ENCODE measurements around the gene S100A1. TPM values are rescaled to one million over a fixed set of nuclear protein-coding genes. Genes with fewer than 3 reads are reported as not detected.

The S100A1 gene
- total RNA-seq, 1 experiment from 2014 or later = 1.3 TPM

DNA sequence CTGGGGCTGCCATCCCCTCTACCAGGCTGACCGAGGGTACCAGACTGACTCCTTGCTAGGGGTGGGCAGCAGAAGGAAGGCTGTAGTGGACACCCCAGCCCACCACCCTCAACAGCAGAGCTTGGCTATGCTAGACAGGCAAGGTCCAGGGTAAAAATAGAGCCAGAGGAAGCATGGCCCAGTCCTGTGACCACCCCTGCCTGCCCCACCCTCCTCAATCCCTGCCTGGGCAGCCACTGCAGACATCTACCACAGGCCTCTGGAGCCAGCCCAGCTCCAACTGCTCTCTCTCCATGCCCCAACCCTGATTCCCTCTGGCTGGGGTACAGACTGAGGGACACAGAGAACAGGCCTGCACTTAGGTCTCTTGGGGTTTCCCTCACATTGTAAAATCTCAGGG, 1.7 kb downstream of the S100A1 start:
- CTCF ChIA-PET = interaction anchor here (1.4 to 5.1 kb wide), 5 partner anchors 18 to 277 kb away, joined by 3 to 230 read pairs (median 98); partner anchors contain the start of genes S100A14, S100A16 and S100A6
- TF ChIP-seq ZNF317 (CRISPR knock-in tag; IDR thresholded peaks at IDR 0.05; ENCODE audit: borderline replicate concordance, low read depth) (no peak), ZNF671 (CRISPR knock-in tag; IDR thresholded peaks at IDR 0.05) (no peak), ZNF416 (CRISPR knock-in tag; IDR thresholded peaks at IDR 0.05) (no peak), ZNF121 (CRISPR knock-in tag; IDR thresholded peaks at IDR 0.05) (no peak), OVOL2 (CRISPR knock-in tag; IDR thresholded peaks at IDR 0.05; ENCODE audit: borderline replicate concordance) (no peak), ZNF532 (CRISPR knock-in tag; IDR thresholded peaks at IDR 0.05; ENCODE audit: borderline replicate concordance) (no peak), ZBTB21 (CRISPR knock-in tag; IDR thresholded peaks at IDR 0.05; ENCODE audit: borderline replicate concordance) (no peak), ZNF219 (CRISPR knock-in tag; IDR thresholded peaks at IDR 0.05; ENCODE audit: borderline replicate concordance) (no peak), E2F1 (CRISPR knock-in tag; IDR thresholded peaks at IDR 0.05) (no peak), NFYB (CRISPR knock-in tag; conservative IDR thresholded peaks at IDR 0.05; ENCODE audit: low read depth) (no peak), ZNF232 (CRISPR knock-in tag; IDR thresholded peaks at IDR 0.05) (no peak), IRF1 (CRISPR knock-in tag; IDR thresholded peaks at IDR 0.05) (no peak), AFF4 (CRISPR knock-in tag; IDR thresholded peaks at IDR 0.05; ENCODE audit: borderline replicate concordance) (no peak), ZNF138 (CRISPR knock-in tag; conservative IDR thresholded peaks at IDR 0.05) (no peak), SMAD3 (CRISPR knock-in tag; IDR thresholded peaks at IDR 0.05; ENCODE audit: borderline replicate concordance) (no peak), E2F4 (CRISPR knock-in tag; IDR thresholded peaks at IDR 0.05; ENCODE audit: borderline replicate concordance, low read depth) (no peak), EMX1 (CRISPR knock-in tag; IDR thresholded peaks at IDR 0.05) (no peak)
- TF ChIP-seq, protein P1, sequence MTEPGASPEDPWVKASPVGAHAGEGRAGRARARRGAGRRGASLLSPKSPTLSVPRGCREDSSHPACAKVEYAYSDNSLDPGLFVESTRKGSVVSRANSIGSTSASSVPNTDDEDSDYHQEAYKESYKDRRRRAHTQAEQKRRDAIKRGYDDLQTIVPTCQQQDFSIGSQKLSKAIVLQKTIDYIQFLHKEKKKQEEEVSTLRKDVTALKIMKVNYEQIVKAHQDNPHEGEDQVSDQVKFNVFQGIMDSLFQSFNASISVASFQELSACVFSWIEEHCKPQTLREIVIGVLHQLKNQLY (CRISPR knock-in tag; IDR thresholded peaks at IDR 0.05) = no peak
- TF ChIP-seq, protein P2, sequence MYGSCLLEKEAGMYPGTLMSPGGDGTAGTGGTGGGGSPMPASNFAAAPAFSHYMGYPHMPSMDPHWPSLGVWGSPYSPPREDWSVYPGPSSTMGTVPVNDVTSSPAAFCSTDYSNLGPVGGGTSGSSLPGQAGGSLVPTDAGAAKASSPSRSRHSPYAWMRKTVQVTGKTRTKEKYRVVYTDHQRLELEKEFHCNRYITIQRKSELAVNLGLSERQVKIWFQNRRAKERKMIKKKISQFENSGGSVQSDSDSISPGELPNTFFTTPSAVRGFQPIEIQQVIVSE (CRISPR knock-in tag; IDR thresholded peaks at IDR 0.05; ENCODE audit: borderline replicate concordance) = no peak
- TF ChIP-seq, protein P3, sequence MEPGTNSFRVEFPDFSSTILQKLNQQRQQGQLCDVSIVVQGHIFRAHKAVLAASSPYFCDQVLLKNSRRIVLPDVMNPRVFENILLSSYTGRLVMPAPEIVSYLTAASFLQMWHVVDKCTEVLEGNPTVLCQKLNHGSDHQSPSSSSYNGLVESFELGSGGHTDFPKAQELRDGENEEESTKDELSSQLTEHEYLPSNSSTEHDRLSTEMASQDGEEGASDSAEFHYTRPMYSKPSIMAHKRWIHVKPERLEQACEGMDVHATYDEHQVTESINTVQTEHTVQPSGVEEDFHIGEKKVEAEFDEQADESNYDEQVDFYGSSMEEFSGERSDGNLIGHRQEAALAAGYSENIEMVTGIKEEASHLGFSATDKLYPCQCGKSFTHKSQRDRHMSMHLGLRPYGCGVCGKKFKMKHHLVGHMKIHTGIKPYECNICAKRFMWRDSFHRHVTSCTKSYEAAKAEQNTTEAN (CRISPR knock-in tag; IDR thresholded peaks at IDR 0.05) = no peak
- POLR2A ChIA-PET = no interaction called here
- H3K4me1 Mint-ChIP-seq = peaks cover 45% of the 10 kb centered on the region
- H3K27ac Mint-ChIP-seq = peak overlapping the region; percentile 27; the same call in 1 of the 2 replicates
- H3K36me3 Mint-ChIP-seq = peaks cover 11% of the 10 kb centered on the region; the same call in 1 of the 2 replicates
- H3K4me3 Mint-ChIP-seq = no peak overlapping the region
- no peaks in the 10 kb centered on the region; the same call in 1 of the 2 replicates for H3K9me3 Mint-ChIP-seq
- H3K27me3 Mint-ChIP-seq (ENCODE audit: low read depth) = no peaks in the 10 kb centered on the region
- ATAC-seq (no peak), DNase-seq (ENCODE audit: low spot score) (no peak)
